ENCODE measurements around the gene MYMX. TPM values are rescaled to one million over a fixed set of nuclear protein-coding genes. Genes with fewer than 3 reads are reported as not detected.

The MYMX gene
- total RNA-seq, 1 experiment from 2014 or later = not detected

GRCh38 chr6:44177691-44178423, 38.9 kb upstream of the MYMX start:
- CTCF ChIA-PET = interaction anchor here (0.7 to 1.2 kb wide), 2 partner anchors 46 to 1230 kb away, joined by 3 to 5 read pairs; partner anchors contain the start of gene SLC29A1
- TF ChIP-seq CTCF (IDR thresholded peaks at IDR 0.05; ENCODE audit: unreplicated experiment) = no peak
- Mint-ChIP-seq H3K27me3 (ENCODE audit: unreplicated experiment) (peaks cover 12% of the 10 kb centered on the region), H3K9me3 (ENCODE audit: low read depth, unreplicated experiment) (no peaks in the 10 kb centered on the region), H3K36me3 (ENCODE audit: insufficient read depth, unreplicated experiment) (no peaks in the 10 kb centered on the region), H3K4me3 (ENCODE audit: low read depth, unreplicated experiment) (no peak overlapping the region), H3K4me1 (ENCODE audit: low read depth, unreplicated experiment) (peaks cover 15% of the 10 kb centered on the region), H3K27ac (ENCODE audit: unreplicated experiment) (no peak overlapping the region)
- intact Hi-C loops (cut with micrococcal nuclease; ENCODE audit: unreplicated experiment) = no loop called here
- no TSS peak for BruUV-seq (replicated peaks)
- no peak for DNase-seq

DNA sequence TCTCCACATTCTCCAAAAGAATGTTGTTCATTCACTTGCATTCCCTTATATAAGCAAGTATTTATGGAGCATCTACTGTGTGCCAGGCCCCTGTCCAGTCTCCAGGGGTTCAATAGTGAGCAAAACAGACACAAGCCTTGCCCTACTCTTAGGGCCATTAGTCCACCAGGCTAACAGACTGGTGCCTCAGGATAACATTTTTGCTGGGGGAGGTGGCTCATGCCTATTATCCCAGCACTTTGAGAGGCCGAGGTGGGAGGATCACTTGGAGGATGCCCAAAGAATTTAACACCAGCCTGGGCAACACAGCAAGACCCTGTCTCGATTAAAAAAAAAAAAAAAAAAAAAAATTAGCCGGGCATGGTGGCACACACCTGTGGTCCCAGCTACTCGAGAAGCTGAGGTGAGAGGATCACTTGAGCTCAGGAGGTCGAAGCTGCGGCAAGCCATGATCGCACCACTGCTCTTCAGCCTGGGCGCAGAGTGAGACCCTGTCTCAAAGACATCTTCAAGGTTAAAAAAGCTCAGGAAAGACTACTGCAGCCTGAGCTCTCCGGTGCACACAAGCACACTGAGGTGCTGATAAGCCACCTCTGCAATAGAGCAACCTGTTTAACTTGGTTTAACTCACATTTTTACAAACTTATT, 38.2 kb upstream of the MYMX start:
- BruUV-seq (replicated peaks) = no TSS peak
- no peak for TF ChIP-seq CTCF (IDR thresholded peaks at IDR 0.05; ENCODE audit: unreplicated experiment)
- H3K9me3 Mint-ChIP-seq (ENCODE audit: low read depth, unreplicated experiment) = no peaks in the 10 kb centered on the region
- peaks cover 12% of the 10 kb centered on the region for H3K4me1 Mint-ChIP-seq (ENCODE audit: low read depth, unreplicated experiment)
- peaks cover 5% of the 10 kb centered on the region for H3K27me3 Mint-ChIP-seq (ENCODE audit: unreplicated experiment)
- DNase-seq = no peak
- H3K4me3 Mint-ChIP-seq (ENCODE audit: low read depth, unreplicated experiment) = no peak overlapping the region
- CTCF ChIA-PET = interaction anchor here (0.6 to 1.2 kb wide), 2 partner anchors 45 to 538 kb away, joined by 4 to 5 read pairs; partner anchors contain the start of gene SLC29A1
- no peaks in the 10 kb centered on the region for H3K36me3 Mint-ChIP-seq (ENCODE audit: insufficient read depth, unreplicated experiment)
- intact Hi-C loops (cut with micrococcal nuclease; ENCODE audit: unreplicated experiment) = no loop called here
- H3K27ac Mint-ChIP-seq (ENCODE audit: unreplicated experiment) = no peak overlapping the region

DNA sequence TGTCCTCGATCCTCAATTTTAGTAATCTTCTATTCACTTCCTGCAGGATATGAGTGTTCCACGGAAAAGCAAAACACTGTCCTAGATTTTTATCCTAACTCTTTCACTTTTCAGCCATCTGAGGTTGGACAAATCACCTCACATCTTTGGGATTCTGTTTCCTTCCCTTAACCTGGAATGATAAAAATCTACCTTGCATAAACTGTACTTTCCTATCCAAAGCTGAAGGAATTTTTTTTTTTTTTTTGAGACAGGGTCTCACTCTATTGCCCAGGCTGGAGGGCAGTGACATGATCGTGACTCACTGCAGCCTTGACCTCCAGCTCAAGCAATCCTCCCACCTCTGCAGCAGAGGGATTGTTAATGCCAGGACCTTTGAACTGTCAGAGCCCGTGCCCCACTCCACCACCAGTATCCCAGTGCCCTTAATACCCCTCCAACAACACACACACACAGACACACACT, 37.6 kb upstream of the MYMX start:
- TF ChIP-seq CTCF (IDR thresholded peaks at IDR 0.05; ENCODE audit: unreplicated experiment) = no peak
- no TSS peak for BruUV-seq (replicated peaks)
- H3K4me3 Mint-ChIP-seq (ENCODE audit: low read depth, unreplicated experiment) = no peak overlapping the region

GRCh38 chr6:44179648-44180047, 37.1 kb upstream of the MYMX start:
- Mint-ChIP-seq H3K4me1 (ENCODE audit: low read depth, unreplicated experiment) (peaks cover 12% of the 10 kb centered on the region), H3K27ac (ENCODE audit: unreplicated experiment) (no peak overlapping the region), H3K9me3 (ENCODE audit: low read depth, unreplicated experiment) (no peaks in the 10 kb centered on the region), H3K4me3 (ENCODE audit: low read depth, unreplicated experiment) (no peak overlapping the region), H3K36me3 (ENCODE audit: insufficient read depth, unreplicated experiment) (no peaks in the 10 kb centered on the region), H3K27me3 (ENCODE audit: unreplicated experiment) (no peaks in the 10 kb centered on the region)
- TF ChIP-seq CTCF (IDR thresholded peaks at IDR 0.05; ENCODE audit: unreplicated experiment) = no peak
- intact Hi-C loops (cut with micrococcal nuclease; ENCODE audit: unreplicated experiment) = no loop called here
- no TSS peak for BruUV-seq (replicated peaks)
- CTCF ChIA-PET = no interaction called here
- DNase-seq = no peak

More for the DNA sequence above, 37.6 kb upstream of the MYMX start:
- intact Hi-C loops (cut with micrococcal nuclease; ENCODE audit: unreplicated experiment) = no loop called here
- Mint-ChIP-seq H3K36me3 (ENCODE audit: insufficient read depth, unreplicated experiment) (no peaks in the 10 kb centered on the region), H3K27ac (ENCODE audit: unreplicated experiment) (no peak overlapping the region), H3K4me1 (ENCODE audit: low read depth, unreplicated experiment) (peaks cover 12% of the 10 kb centered on the region), H3K9me3 (ENCODE audit: low read depth, unreplicated experiment) (no peaks in the 10 kb centered on the region), H3K27me3 (ENCODE audit: unreplicated experiment) (no peaks in the 10 kb centered on the region)
- no peak for DNase-seq
- CTCF ChIA-PET = interaction anchor here (0.6 to 1.2 kb wide), 2 partner anchors 45 to 539 kb away, joined by 4 to 5 read pairs; partner anchors contain the start of gene SLC29A1
